Activated effector memory CD4-positive, alpha-beta T cell treated with anti-CD3 and anti-CD28 coated beads, Interleukin-2, amount 50 U/mL, for 16 hours (primary cell): ENCODE results near the gene CCNQ.
A peak's percentile ranks its signal among the peaks of the same experiment; 100 is the strongest.

Source experiments
- DNase-seq: peaks from one replicate; pipeline ENCODE4 v3.0.0-alpha.2; 2020

CCNQ gene

DNA sequence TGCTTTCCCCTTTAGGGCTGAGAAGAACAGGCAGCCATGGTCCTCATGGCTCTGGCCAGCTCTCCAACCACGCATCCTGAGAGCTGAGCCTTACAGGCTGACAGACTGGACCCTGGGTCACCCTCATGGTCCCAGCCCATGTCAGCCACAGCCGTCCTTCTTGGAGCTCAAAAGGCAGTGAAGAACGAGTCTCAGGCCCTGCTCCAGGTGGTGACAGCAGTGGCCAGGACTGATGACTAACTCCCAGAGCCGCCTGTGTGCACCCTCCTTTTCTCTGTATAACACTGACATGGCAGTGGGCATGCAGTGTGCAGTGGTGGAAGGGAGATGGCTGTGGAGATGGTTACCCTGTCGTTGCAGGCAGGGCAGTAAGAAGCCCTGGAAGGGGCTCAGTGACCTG lies 37.8 kb upstream of the CCNQ start:
- no peak for DNase-seq

- no peak for DNase-seq
Measured at GRCh38 chrX:153635788-153636668, 37.1 kb upstream of the CCNQ start.

DNA sequence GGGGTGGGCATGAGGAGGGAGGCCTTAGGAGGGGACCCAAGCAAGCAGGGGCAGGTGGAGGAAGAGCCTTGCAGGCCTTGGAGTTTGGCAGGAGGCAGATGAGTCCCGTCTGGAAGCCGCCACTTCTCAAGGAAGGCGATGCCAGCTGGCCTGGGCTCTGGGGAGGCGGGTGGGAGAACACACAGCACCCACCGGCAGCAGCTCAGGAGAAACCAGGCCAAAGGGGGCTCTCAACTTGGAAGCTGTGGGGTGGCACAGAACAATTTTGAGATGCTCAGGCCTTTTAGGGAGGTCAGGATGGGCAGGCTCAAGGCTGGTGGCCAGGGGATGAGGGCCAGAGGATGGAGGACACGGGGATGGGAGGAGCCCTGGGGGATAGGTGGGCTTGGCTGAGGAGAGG lies 36.4 kb upstream of the CCNQ start:
- DNase-seq: no peak

DNA sequence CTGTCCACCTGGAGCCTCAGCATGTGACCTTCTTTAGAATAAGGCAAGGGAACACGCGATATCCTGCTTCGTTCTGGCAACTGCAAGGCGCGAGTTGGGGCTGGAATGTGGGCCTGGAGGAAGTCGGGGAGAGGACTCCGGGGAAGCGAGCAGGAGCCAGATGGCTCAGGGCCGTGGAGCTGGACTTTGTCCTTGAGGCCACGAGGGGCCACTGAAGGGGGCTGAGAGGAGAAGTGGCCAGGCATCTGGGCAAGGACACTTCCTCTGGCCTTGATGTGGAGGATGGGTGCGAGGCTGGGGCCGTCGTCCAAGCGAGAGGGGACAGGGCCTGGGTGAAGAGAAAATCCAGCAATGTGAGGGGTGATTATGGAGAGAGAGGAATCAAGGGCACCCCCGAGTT lies 35.9 kb upstream of the CCNQ start:
- no peak for DNase-seq

DNA sequence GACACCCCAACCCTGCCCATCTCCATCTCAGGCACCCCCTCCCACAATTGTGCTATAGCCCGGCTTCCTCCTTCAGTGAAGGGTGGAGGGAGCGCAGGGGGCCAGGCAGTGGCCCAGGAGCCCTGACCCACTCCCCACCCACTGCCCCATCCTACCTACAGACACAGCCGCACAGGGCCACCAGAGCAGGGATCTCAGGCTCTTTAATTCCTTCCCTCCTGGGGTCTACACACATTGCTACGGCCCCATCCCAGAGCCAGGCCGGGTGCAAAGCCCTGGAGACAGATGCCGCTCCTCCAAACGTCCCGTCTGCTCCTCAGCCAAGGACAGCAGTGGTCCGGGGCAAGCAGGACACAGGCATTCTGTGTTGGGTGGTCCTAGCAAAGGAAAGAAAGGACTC lies 35.3 kb upstream of the CCNQ start:
- no peak for DNase-seq

DNA sequence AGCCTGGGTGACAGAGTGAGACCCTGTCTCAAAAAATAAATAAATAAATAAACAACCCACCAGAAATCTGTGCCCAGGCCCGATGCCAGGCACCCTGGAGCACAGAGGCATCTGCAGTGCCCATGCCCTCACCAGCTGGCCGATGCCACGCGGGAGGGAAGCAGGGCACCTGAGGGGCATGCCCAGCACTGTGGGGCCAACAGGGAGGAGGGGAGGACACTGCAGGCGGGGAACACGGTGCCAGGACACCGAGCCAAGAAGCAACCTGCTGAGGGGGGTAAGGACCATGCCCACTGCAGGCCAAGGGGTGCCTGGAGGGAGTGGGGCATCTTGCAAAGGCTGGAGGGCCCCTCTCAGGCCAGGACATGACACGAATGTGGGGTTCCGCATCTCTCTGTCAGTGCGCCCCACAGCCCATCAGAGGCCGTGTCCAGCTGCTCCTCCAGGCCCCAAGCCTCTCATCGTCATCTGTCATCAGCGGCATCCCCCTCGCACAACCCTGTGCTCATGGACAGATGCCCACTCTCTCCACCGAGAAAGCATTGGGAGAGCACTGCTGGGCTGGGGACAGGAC lies 34.8 kb upstream of the CCNQ start:
- DNase-seq: peak; percentile 14

- peak; percentile 21 for DNase-seq
Measured at GRCh38 chrX:153633048-153633447, 34.1 kb upstream of the CCNQ start.

DNA sequence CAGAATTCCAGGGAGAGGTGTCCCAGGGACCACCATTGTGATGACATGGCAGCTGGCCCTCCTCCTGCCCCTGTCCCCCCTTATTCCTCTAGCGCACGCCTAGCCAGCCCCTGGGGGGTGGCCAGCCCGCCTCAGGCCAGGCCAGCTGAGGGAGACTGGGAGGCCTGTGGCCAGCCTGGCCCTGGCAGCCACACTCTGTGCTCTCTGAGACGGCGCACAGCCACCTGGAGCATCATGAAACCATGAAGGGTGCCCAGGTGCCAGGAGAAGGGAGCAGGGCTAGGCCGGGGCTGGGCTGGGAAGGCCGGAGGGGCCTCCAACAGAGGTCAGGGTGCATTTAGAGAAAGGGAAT lies 33.6 kb upstream of the CCNQ start:
- peak; percentile 16 for DNase-seq

- peak; percentile 2 for DNase-seq
Measured at GRCh38 chrX:153631907-153632594, 33.1 kb upstream of the CCNQ start.

GRCh38 chrX:153631346-153631745 lies 32.4 kb upstream of the CCNQ start:
- DNase-seq: no peak

DNA sequence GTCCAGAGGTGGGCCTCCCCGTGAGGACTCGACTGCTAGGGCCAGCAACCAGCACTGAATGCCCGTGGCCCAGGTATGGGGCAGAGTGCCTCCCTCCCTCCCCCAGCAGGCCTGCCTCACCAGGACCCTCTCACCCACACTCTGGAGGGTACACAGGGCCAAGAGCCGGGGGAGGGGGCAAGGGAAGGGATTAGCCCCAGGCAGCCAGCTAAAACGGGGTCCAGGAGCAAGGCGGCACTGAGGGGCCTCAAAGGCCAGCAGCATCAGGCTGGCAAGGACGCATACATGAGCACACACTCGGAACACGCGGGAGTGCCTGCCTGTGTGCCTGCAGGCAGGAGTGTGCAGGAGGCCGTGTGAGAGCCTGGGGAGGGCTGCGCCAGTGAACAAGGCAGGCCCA lies 29.7 kb upstream of the CCNQ start:
- DNase-seq: no peak

- no peak for DNase-seq
Measured at GRCh38 chrX:153628129-153628528, 29.2 kb upstream of the CCNQ start.

DNA sequence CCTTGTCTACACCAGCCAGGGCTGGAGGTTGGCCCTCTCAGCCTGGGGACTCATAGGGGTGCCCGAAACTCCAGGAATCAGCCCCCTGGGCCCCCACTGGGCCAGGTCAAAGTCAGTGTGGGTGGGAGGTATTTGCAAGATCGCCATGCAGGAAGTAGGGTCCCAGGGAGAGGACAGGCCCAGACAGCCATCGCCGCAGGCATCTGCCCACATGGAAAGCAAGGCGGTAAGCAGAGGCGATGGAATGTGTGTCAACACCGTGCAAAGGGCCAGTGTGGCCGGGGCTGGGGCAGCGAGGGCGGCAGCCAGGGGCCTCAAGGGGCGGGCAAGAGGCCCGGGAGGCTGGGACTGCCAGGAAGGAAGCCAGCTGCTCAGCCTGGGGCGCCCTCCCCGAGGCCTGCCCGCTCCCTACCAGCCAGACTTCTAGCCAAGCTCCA lies 28.8 kb upstream of the CCNQ start:
- DNase-seq: peak; percentile 21

DNA sequence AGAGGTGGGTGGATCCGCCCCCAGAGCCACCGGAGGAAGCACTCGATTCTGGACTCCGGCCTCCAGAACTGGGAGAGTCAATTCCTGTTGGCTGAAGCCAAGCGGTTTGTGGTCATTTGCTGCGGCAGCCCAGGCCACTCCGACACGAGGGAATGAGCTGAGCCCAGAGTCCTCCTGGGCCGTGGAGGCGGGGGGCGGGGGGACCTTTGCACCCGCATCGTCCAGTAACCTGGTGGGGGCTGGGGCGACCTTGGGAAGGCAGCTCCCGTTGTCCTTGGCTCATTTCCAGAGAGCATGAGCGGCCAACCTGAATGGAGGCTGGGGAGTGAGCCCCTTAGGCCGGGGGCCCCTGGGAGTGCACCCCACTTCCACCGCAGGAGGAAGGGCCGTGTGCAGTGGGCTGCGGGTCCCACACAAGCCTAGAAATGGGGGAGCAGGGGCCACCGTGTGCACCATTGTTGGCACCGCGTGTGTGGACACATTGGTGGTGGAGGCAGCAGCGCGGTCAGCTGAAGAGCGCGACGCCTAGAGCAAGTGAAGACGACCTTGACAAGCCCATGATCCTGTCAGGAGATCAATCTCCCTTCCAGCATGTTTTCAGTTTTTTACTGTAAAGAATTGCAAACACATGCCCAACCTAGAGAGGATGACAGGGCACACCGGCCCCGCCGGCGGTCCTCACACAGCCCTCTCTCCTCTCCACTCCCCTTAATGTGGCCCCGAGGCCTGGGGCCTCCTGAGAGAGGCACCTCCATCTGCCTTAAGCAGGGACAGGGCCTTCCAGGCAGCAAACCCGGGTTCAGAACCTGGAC lies 28.1 kb upstream of the CCNQ start:
- peak; percentile 33 for DNase-seq

DNA sequence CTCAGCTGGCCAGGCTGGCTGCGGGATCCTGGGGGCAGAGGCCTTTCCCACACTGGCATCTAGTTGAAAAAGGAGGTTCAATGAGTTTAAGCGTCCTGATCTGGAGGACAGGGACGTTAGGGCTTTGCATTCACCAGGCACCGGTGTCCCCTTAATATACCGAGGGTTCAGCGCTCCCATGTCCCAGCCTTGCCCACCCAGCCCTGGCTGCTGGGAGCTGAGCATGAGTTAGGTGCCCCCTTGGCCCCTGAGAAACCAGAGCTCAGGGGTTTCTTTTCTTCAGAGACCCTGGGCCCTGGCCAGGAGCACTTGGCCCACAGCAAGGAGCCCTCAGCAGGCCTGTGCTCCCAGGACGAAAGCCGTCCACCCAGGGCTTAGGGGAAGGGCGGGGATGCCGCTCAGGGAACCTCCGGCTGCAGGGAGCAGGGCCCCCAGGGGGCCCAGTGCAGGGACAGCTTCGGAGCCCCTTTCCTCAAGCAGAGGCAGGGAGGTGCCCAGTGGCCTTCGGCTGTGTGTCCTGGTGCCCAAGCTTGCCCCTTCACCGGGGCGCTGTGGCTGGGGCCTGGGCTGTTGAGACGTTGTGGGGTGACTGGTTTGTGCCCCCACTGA lies 27.2 kb upstream of the CCNQ start:
- DNase-seq: peak; percentile 33

DNA sequence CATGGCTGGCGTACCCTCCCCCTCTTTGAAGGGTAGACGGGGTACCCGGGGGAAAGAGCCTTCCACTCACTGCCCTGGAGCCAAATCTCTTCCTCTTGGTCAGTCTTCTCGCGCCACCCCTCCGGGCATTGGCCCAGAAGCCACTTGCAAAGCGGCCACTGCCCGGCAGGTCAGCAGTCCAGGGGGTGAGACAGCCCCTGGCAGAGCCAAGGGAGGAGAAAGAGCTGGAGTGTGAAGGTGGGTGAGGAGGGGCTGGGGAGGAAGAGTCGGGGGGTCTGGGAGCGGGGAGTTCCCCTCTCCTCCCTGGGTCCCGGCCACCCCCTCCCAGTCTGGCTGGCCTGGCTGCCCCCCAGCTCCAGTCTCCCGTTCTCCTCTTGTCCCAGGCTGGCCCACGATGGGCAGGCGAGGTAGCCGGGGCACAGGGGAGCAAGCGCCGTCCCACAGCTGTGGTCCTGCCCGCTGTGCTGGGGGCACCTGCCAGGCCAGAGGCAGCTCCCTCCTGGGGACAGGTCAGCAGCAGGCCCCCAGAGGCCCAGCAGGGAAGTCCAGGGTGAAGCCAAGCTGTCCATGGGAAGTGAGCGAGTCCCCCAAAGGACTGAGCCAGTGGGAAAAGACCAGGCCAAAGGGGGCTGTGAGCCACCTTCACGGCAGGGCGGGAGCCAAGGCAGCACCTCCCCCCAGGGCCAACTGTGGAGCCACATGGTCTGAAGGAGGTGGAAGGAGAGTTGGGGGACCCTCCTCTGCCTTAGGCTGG lies 26.5 kb upstream of the CCNQ start:
- DNase-seq: peak; percentile 21

- DNase-seq: peak; percentile 21
Measured at GRCh38 chrX:153624196-153625091, 25.5 kb upstream of the CCNQ start.

GRCh38 chrX:153623310-153624029 lies 24.5 kb upstream of the CCNQ start:
- DNase-seq: peak; percentile 4

GRCh38 chrX:153622661-153623309 lies 23.8 kb upstream of the CCNQ start:
- no peak for DNase-seq
